K562 (cell line): ENCODE results near the gene RELL2. TPM values are rescaled to one million over a fixed set of nuclear protein-coding genes. Genes with fewer than 3 reads are reported as not detected.

Experiments
- CEBPG ChIP-seq, 3 experiments: fragments of 200-800 bp in 1 of 3; sonication (Bioruptor generic) in 1 of 3; sonication (generic) in 1 of 3; formaldehyde crosslinking in 1 of 3; IDR thresholded peaks in 2 of 3; conservative IDR thresholded peaks in 1 of 3; 2 replicates each; pipeline versions ENCODE4 v1.6.1 to v1.8.0; 2016 to 2022; ENCODE audit warnings: missing compliant biosample characterization in 2 of 3, missing genetic modification characterization in 2 of 3, mild to moderate bottlenecking in 1 of 3, missing genetic modification reagents in 1 of 3
- CHAMP1 ChIP-seq: fragments of 450-650 bp; IDR thresholded peaks from 2 replicates; pipeline ENCODE4 v1.6.1; 2016; ENCODE audit warnings: mild to moderate bottlenecking
- CHD1 ChIP-seq: fragments of 200-600 bp; sonication (generic); IDR thresholded peaks from one replicate; pipeline ENCODE4 v1.6.1; 2012; ENCODE audit warnings: mild to moderate bottlenecking, moderate library complexity, low read length, inconsistent platforms
- CTCFL ChIP-seq: IDR thresholded peaks from 2 replicates; pipeline ENCODE4 v1.6.1; 2011; ENCODE audit warnings: borderline replicate concordance, low read depth, mild to moderate bottlenecking, moderate library complexity, low read length; ENCODE audit not compliant: insufficient read depth, poor library complexity, severe bottlenecking
- EGR1 ChIP-seq: fragments of 450-650 bp; conservative IDR thresholded peaks from 2 replicates; pipeline ENCODE4 v1.6.1; 2017; ENCODE audit warnings: mild to moderate bottlenecking
- EP300 ChIP-seq: IDR thresholded peaks from 2 replicates; pipeline ENCODE4 v1.6.1; 2012; ENCODE audit warnings: low read length, improper control_type of control experiment
- GTF2E2 ChIP-seq: fragments of 200-800 bp; sonication (Bioruptor generic); IDR thresholded peaks from 2 replicates; pipeline ENCODE4 v1.6.1; 2016; ENCODE audit warnings: missing genetic modification characterization, missing compliant biosample characterization
- MCM2 ChIP-seq: fragments of 450-650 bp; IDR thresholded peaks from 2 replicates; pipeline ENCODE4 v1.6.1; 2017; ENCODE audit warnings: low read depth, mild to moderate bottlenecking
- PCBP1 ChIP-seq: fragments of 200-400 bp; formaldehyde crosslinking; IDR thresholded peaks from 2 replicates; pipeline ENCODE4 v1.6.1; 2018; ENCODE audit warnings: mild to moderate bottlenecking, low read depth, low read length; ENCODE audit not compliant: poor library complexity, severe bottlenecking
- SMAD3 ChIP-seq: fragments of 450-650 bp; formaldehyde crosslinking; conservative IDR thresholded peaks from 2 replicates; pipeline ENCODE4 v1.4.0; 2020; ENCODE audit warnings: mild to moderate bottlenecking
- TFAM ChIP-seq: fragments of 250-450 bp; sonication (Bioruptor Pico); conservative IDR thresholded peaks from 2 replicates; pipeline ENCODE4 v1.5.0; 2021; ENCODE audit warnings: mild to moderate bottlenecking, moderate library complexity
- ZFX ChIP-seq: sonication (generic); formaldehyde crosslinking; IDR thresholded peaks from 2 replicates; pipeline ENCODE4 v1.8.0; 2022; ENCODE audit warnings: mild to moderate bottlenecking, missing genetic modification reagents, moderate library complexity
- ZNF586 ChIP-seq: fragments of 450-650 bp; formaldehyde crosslinking; conservative IDR thresholded peaks from 2 replicates; pipeline ENCODE4 v1.4.0; 2020; ENCODE audit warnings: mild to moderate bottlenecking, moderate library complexity
- ZNF77 ChIP-seq: fragments of 250-450 bp; sonication (Bioruptor Pico); IDR thresholded peaks from 2 replicates; pipeline ENCODE4 v1.5.0; 2020
- ZNF778 ChIP-seq: fragments of 450-650 bp; formaldehyde crosslinking; IDR thresholded peaks from 2 replicates; pipeline ENCODE4 v1.4.0; 2020; ENCODE audit warnings: mild to moderate bottlenecking, moderate library complexity
- polyA plus RNA-seq, 8 experiments: library from polyadenylated mRNA; depleted of rRNA in 4 of 8; stranded (reverse) in 5 of 8; unstranded in 3 of 8; fragments of >200 nt; fragmentation: Nextera tagmentation in 2 of 8; fragmentation: Illumina TruSeq in 1 of 8; extraction: Ambion mirVana in 2 of 8; extraction: Trizol in 1 of 8; gene quantifications; 2 replicates each; pipeline versions ENCODE4 v1.2.1 to v1.2.3, GENCODE V29; 2011 to 2014; ENCODE audit warnings: inconsistent platforms in 1 of 8, missing spikeins in 1 of 8
- total RNA-seq, 7 experiments: library from RNA; depleted of rRNA in 6 of 7; stranded (reverse); fragments of >200 nt in 6 of 7; fragmentation: Illumina TruSeq in 2 of 7; extraction: Trizol in 2 of 7; gene quantifications; 2 replicates each; pipeline versions ENCODE4 v1.2.1 to v1.2.3, GENCODE V29; 2011 to 2021; ENCODE audit warnings: low replicate concordance in 1 of 7
- TF ChIP-seq, protein P1 (sequence below): fragments of 150-350 bp; conservative IDR thresholded peaks from 2 replicates; pipeline ENCODE4 v1.6.1; 2014; ENCODE audit warnings: low read length
- TF ChIP-seq, protein P2 (sequence below): conservative IDR thresholded peaks from 2 replicates; pipeline ENCODE4 v1.6.1; 2011; ENCODE audit warnings: low read depth, mild to moderate bottlenecking, low read length; ENCODE audit not compliant: control insufficient read depth

RELL2 gene
- total and polyA plus RNA-seq, 9 of the 15 experiments (the other 6 are each of a cell fraction or from before 2014, with no cell fraction given) = 0.06 to 36.0 (median 14.3) TPM

- no peak for TF ChIP-seq ZNF586
- no peak for TF ChIP-seq ZNF778 (CRISPR knock-in tag)
- TF ChIP-seq, protein P1, sequence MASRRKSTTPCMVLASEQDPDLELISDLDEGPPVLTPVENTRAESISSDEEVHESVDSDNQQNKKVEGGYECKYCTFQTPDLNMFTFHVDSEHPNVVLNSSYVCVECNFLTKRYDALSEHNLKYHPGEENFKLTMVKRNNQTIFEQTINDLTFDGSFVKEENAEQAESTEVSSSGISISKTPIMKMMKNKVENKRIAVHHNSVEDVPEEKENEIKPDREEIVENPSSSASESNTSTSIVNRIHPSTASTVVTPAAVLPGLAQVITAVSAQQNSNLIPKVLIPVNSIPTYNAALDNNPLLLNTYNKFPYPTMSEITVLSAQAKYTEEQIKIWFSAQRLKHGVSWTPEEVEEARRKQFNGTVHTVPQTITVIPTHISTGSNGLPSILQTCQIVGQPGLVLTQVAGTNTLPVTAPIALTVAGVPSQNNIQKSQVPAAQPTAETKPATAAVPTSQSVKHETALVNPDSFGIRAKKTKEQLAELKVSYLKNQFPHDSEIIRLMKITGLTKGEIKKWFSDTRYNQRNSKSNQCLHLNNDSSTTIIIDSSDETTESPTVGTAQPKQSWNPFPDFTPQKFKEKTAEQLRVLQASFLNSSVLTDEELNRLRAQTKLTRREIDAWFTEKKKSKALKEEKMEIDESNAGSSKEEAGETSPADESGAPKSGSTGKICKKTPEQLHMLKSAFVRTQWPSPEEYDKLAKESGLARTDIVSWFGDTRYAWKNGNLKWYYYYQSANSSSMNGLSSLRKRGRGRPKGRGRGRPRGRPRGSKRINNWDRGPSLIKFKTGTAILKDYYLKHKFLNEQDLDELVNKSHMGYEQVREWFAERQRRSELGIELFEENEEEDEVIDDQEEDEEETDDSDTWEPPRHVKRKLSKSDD = no peak
- TF ChIP-seq CTCFL = no peak
- no peak for TF ChIP-seq PCBP1
- TF ChIP-seq ZNF77 (CRISPR knock-in tag) = no peak
- TF ChIP-seq EP300 = 0 out of 2 replicates have a peak, but pooled peaks have one; percentile 45
- 0 out of 2 replicates have a peak, but pooled peaks have one; percentile 53 for TF ChIP-seq CEBPG (CRISPR knock-in tag; IDR thresholded peaks at IDR 0.05)
- peak; percentile 69 to 88 for TF ChIP-seq CEBPG (tag; conservative IDR thresholded peaks at IDR 0.05 in 1 of 2, IDR thresholded peaks at IDR 0.05 in 1 of 2)
- TF ChIP-seq, protein P2, sequence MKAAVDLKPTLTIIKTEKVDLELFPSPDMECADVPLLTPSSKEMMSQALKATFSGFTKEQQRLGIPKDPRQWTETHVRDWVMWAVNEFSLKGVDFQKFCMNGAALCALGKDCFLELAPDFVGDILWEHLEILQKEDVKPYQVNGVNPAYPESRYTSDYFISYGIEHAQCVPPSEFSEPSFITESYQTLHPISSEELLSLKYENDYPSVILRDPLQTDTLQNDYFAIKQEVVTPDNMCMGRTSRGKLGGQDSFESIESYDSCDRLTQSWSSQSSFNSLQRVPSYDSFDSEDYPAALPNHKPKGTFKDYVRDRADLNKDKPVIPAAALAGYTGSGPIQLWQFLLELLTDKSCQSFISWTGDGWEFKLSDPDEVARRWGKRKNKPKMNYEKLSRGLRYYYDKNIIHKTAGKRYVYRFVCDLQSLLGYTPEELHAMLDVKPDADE = no peak
- TF ChIP-seq SMAD3 (CRISPR knock-in tag) = no peak
- TF ChIP-seq GTF2E2 = 0 out of 2 replicates have a peak, but pooled peaks have one; percentile 43
- no peak for TF ChIP-seq CHD1
- no peak for TF ChIP-seq MCM2
- no peak for TF ChIP-seq ZFX
- TF ChIP-seq TFAM (CRISPR knock-in tag) = no peak
- no peak for TF ChIP-seq CHAMP1
- no peak for TF ChIP-seq EGR1
Measured at GRCh38 chr5:141603923-141604717, 32.7 kb upstream of the RELL2 start (continued).
